Endothelial cell (in vitro differentiated cells): Measurements from ENCODE around the gene CPVL. TPM values are rescaled to one million over a fixed set of nuclear protein-coding genes. Genes with fewer than 3 reads are reported as not detected.

ENCODE experiments used
- DNase-seq: peaks from one replicate; pipeline ENCODE4 v3.0.0; 2021; ENCODE audit warnings: low spot score
- H3K27ac Mint-ChIP-seq: one replicate; pipeline ENCODE4 v1.8.0; 2021; ENCODE audit warnings: mixed read lengths, inconsistent platforms; ENCODE audit not compliant: unreplicated experiment
- H3K27me3 Mint-ChIP-seq: one replicate; pipeline ENCODE4 v1.8.0; 2021; ENCODE audit warnings: mild to moderate bottlenecking, moderate library complexity, mixed read lengths, inconsistent platforms; ENCODE audit not compliant: unreplicated experiment
- H3K36me3 Mint-ChIP-seq: one replicate; pipeline ENCODE4 v1.8.0; 2021; ENCODE audit warnings: mild to moderate bottlenecking, low read depth, mixed read lengths, inconsistent platforms; ENCODE audit not compliant: unreplicated experiment
- H3K4me1 Mint-ChIP-seq: one replicate; pipeline ENCODE4 v1.8.0; 2021; ENCODE audit warnings: mild to moderate bottlenecking, mixed read lengths, inconsistent platforms; ENCODE audit not compliant: unreplicated experiment
- H3K4me3 Mint-ChIP-seq: one replicate; pipeline ENCODE4 v1.8.0; 2021; ENCODE audit warnings: mild to moderate bottlenecking, mixed read lengths, inconsistent platforms; ENCODE audit not compliant: unreplicated experiment
- H3K9me3 Mint-ChIP-seq: one replicate; pipeline ENCODE4 v1.8.0; 2021; ENCODE audit warnings: mixed read lengths, inconsistent platforms; ENCODE audit not compliant: unreplicated experiment
- total RNA-seq: library from RNA; stranded (reverse); fragmentation: NEBNext Ultra II Directional; extraction: Animal tissue kit (Norgen Biotek cat#: 25700); gene quantifications from one replicate; pipeline ENCODE4 v1.2.1, GENCODE V29; 2021; ENCODE audit not compliant: unreplicated experiment
- TF ChIP-seq, protein P1 (sequence below): fragments of 200-600 bp; sonication (generic); IDR thresholded peaks from one replicate; pipeline ENCODE4 v1.5.0; 2021; ENCODE audit warnings: antibody characterized with exemption; ENCODE audit not compliant: unreplicated experiment

CPVL gene
- total RNA-seq, 1 donor from 2014 or later: 21.8 TPM

DNA sequence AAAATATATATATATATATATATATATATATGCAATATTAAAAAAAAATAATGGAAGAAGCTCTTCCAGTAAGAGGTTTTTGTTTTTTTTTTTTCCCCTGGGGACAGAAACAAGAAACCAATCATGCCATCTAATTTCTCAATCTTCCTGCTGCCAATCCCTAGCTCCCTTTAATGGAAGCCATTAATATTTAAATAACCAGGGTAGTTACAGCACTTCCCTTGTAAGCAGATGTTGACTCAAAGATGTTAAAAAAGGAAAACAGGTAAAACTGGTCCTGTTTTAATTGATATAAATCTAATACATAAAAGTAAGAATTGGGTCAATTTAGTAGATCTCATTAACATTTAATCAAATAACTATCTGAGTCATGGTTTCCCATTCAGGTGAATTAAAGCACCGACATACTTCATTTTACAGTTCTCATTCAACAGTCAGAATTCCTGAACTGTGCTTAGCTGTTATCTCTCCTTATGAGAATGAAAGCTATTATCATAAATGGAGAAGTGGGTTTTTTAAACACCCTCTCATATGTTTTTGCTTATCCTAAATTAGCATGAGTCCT lies 22.6 kb downstream of the CPVL start:
- H3K4me1 Mint-ChIP-seq: peaks cover 26% of the 10 kb centered on the region
- TF ChIP-seq, protein P1, sequence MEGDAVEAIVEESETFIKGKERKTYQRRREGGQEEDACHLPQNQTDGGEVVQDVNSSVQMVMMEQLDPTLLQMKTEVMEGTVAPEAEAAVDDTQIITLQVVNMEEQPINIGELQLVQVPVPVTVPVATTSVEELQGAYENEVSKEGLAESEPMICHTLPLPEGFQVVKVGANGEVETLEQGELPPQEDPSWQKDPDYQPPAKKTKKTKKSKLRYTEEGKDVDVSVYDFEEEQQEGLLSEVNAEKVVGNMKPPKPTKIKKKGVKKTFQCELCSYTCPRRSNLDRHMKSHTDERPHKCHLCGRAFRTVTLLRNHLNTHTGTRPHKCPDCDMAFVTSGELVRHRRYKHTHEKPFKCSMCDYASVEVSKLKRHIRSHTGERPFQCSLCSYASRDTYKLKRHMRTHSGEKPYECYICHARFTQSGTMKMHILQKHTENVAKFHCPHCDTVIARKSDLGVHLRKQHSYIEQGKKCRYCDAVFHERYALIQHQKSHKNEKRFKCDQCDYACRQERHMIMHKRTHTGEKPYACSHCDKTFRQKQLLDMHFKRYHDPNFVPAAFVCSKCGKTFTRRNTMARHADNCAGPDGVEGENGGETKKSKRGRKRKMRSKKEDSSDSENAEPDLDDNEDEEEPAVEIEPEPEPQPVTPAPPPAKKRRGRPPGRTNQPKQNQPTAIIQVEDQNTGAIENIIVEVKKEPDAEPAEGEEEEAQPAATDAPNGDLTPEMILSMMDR: no peak
- no peaks in the 10 kb centered on the region for H3K36me3 Mint-ChIP-seq
- no peaks in the 10 kb centered on the region for H3K9me3 Mint-ChIP-seq
- no peak overlapping the region for H3K27ac Mint-ChIP-seq
- no peaks in the 10 kb centered on the region for H3K27me3 Mint-ChIP-seq
- no peak overlapping the region for H3K4me3 Mint-ChIP-seq
- DNase-seq: no peak

DNA sequence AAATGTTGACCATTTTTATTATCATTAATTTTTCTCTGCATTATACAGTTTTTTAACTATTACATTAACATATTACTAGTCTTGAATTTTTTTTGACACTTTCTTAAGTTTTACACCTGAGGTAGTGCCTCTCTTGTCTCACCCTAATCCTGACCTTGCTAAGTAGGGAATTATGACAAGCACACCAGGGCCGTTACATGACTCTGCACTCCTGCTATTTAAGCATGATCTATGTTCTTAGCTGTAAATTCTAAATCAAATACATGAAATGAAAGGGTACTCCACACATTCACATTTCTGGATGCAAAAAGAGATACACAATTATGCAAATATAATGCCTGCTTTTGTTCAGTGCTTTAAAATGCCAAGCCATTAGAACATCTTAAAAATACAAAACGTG lies 23.6 kb downstream of the CPVL start:
- Mint-ChIP-seq H3K27ac (no peak overlapping the region), H3K36me3 (no peaks in the 10 kb centered on the region), H3K9me3 (no peaks in the 10 kb centered on the region), H3K4me1 (peaks cover 19% of the 10 kb centered on the region), H3K4me3 (no peak overlapping the region), H3K27me3 (no peaks in the 10 kb centered on the region)
- TF ChIP-seq, protein P1: no peak
- no peak for DNase-seq

DNA sequence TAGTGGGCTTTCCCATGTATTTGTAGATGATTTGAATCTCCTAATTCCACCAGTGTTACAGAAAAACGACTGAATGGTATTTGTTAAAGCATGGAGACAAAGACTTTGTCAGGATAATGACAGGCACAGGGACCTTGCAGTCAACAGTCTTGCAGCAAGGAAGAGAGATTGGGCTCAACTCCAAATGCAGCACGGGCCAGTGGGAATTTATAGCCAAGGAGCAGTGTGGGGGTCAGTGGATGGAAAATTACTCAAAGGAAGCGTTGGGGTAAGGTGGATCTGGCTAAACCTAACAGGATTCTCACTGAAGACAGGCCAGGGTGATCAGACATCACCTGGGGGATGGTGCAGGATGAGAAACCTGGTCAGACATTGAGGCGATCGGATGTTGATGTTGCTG lies 24.3 kb downstream of the CPVL start:
- Mint-ChIP-seq H3K27me3 (no peaks in the 10 kb centered on the region), H3K36me3 (no peaks in the 10 kb centered on the region), H3K4me3 (no peak overlapping the region), H3K27ac (no peak overlapping the region), H3K4me1 (peaks cover 14% of the 10 kb centered on the region), H3K9me3 (no peaks in the 10 kb centered on the region)
- DNase-seq: no peak
- TF ChIP-seq, protein P1: no peak

DNA sequence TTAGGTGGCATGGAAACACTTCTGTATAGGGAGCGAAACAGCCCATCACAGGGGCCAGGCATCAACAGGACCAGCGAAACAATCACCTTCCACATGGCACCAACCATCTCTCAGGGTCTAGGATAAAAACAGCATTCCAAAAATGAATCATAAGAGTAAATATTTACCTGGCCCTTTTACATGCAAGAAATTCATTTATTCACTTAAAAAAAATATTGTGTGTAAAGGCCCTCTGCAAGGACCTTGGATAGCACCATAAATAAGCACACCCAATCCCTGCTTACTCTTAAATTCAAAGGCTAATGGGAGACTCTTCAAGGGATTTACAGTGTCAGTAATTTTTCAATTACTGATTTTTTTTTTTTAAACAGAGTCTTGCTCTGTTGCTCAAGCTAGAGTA lies 25.4 kb downstream of the CPVL start:
- no peak for DNase-seq
- no peaks in the 10 kb centered on the region for H3K9me3 Mint-ChIP-seq
- H3K27ac Mint-ChIP-seq: no peak overlapping the region
- no peak overlapping the region for H3K4me3 Mint-ChIP-seq
- no peaks in the 10 kb centered on the region for H3K36me3 Mint-ChIP-seq
- no peaks in the 10 kb centered on the region for H3K27me3 Mint-ChIP-seq
- TF ChIP-seq, protein P1: no peak
- H3K4me1 Mint-ChIP-seq: peaks cover 10% of the 10 kb centered on the region

DNA sequence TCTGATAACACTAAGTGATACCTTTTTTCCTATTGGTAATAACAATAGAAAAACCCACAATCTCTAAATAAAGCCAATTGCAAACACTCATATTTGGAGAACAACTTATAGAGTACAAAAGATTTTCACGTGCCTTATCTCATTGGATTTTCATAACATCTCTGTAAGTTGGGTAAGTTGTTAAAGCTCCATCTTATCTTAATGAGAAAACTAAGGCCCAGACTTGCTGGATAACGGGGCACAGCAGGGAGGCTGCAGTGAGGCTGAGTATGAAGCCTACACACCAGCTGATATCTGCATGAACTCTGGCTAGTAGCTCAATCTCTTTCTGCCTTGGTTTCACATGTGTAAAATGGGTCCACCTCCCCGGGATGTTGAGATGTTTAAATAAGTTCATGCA lies 26.8 kb downstream of the CPVL start:
- DNase-seq: no peak
- no peaks in the 10 kb centered on the region for H3K9me3 Mint-ChIP-seq
- no peak overlapping the region for H3K4me3 Mint-ChIP-seq
- H3K36me3 Mint-ChIP-seq: no peaks in the 10 kb centered on the region
- no peak overlapping the region for H3K27ac Mint-ChIP-seq
- peaks cover 10% of the 10 kb centered on the region for H3K4me1 Mint-ChIP-seq
- no peaks in the 10 kb centered on the region for H3K27me3 Mint-ChIP-seq
- TF ChIP-seq, protein P1: no peak
